HFFc6 (cell line): ENCODE data around the gene NXF1. TPM values are rescaled to one million over a fixed set of nuclear protein-coding genes. Genes with fewer than 3 reads are reported as not detected.

Experiments used
- DNase-seq: peaks from one replicate; pipeline ENCODE4 v3.0.0-alpha.2; 2018
- H3K27ac Mint-ChIP-seq: 2 replicates; pipeline ENCODE4 v1.8.0; 2020; ENCODE audit warnings: mild to moderate bottlenecking, mixed read lengths
- H3K27me3 Mint-ChIP-seq: 2 replicates; pipeline ENCODE4 v1.8.0; 2021; ENCODE audit warnings: mild to moderate bottlenecking, moderate library complexity, mixed read lengths; ENCODE audit not compliant: insufficient read depth
- H3K36me3 Mint-ChIP-seq: 2 replicates; pipeline ENCODE4 v1.8.0; 2021; ENCODE audit warnings: low read depth, mixed read lengths
- H3K4me1 Mint-ChIP-seq: 2 replicates; pipeline ENCODE4 v1.8.0; 2020; ENCODE audit warnings: low read depth, mixed read lengths
- H3K4me3 Mint-ChIP-seq: 2 replicates; pipeline ENCODE4 v1.8.0; 2020; ENCODE audit warnings: mild to moderate bottlenecking, moderate library complexity, mixed read lengths
- H3K9me3 Mint-ChIP-seq: 2 replicates; pipeline ENCODE4 v1.8.0; 2020; ENCODE audit warnings: mild to moderate bottlenecking, mixed read lengths
- CTCF ChIP-seq: fragments of 200-600 bp; sonication (generic); IDR thresholded peaks from 2 replicates; pipeline ENCODE4 v1.5.0; 2021; ENCODE audit warnings: antibody characterized with exemption, mild to moderate bottlenecking
- total RNA-seq, 6 experiments: library from RNA; stranded (reverse); fragmentation: NEBNext Ultra II Directional; extraction: Animal tissue kit (Norgen Biotek cat#: 25700); gene quantifications; 2 replicates in 1 of 6; 3 replicates in 5 of 6; pipeline ENCODE4 v1.2.3, GENCODE V29; 2021

The NXF1 gene
- total RNA-seq, 6 experiments from 2014 or later = 51.5 to 57.7 (median 55.0) TPM

DNA sequence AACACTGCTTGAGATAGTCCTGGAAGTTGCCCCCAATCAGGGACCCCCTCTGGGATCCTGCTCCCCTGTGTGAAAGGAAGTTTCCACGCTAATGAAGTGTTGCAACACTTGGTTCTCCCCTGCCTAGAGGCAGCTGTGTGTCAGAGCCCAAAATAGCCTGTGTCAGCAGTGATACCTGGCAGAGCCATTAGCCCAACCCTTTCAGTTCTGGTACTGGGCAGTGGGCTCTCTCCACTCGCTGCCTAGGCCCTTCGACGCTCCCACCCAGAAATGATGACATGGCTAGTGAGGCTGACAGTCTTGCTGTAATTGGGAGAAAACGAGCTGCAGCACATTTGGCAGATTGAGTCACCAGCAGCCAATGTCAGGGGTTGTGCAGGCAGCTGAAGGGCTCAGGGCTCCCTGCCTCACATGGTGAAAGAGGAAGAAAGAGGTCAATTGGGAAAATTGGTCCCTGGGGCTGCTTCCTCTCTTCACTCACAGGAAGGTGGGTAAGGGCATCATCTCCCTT is 1.4 kb upstream of the NXF1 start:
- H3K9me3 Mint-ChIP-seq = peaks cover 4% of the 10 kb centered on the region; the same call in 1 of the 2 replicates
- H3K27me3 Mint-ChIP-seq = peaks cover 13% of the 10 kb centered on the region
- H3K4me1 Mint-ChIP-seq = peaks cover 39% of the 10 kb centered on the region
- peak overlapping the region; percentile 98 for H3K27ac Mint-ChIP-seq
- no peak for TF ChIP-seq CTCF
- H3K4me3 Mint-ChIP-seq = peak overlapping the region; percentile 99
- H3K36me3 Mint-ChIP-seq = peaks cover 10% of the 10 kb centered on the region
- DNase-seq = peak; percentile 22

- H3K9me3 Mint-ChIP-seq = peaks cover 4% of the 10 kb centered on the region; the same call in 1 of the 2 replicates
- peak overlapping the region; percentile 99 for H3K4me3 Mint-ChIP-seq
- peaks cover 39% of the 10 kb centered on the region for H3K4me1 Mint-ChIP-seq
- DNase-seq = no peak
- peaks cover 14% of the 10 kb centered on the region for H3K36me3 Mint-ChIP-seq
- TF ChIP-seq CTCF = no peak; the same call in 1 of the 2 replicates
- H3K27me3 Mint-ChIP-seq = peaks cover 13% of the 10 kb centered on the region
- peak overlapping the region; percentile 98 for H3K27ac Mint-ChIP-seq
These were observed 761 bp upstream of the NXF1 start for GRCh38 chr11:62805961-62806441.

GRCh38 chr11:62804310-62805075 is 747 bp downstream of the NXF1 start:
- Mint-ChIP-seq H3K4me3 (peak overlapping the region; percentile 99), H3K27me3 (peaks cover 13% of the 10 kb centered on the region), H3K27ac (peak overlapping the region; percentile 98), H3K36me3 (peaks cover 17% of the 10 kb centered on the region), H3K9me3 (peaks cover 4% of the 10 kb centered on the region; the same call in 1 of the 2 replicates), H3K4me1 (peaks cover 39% of the 10 kb centered on the region)
- TF ChIP-seq CTCF = no peak
- peak; percentile 34 for DNase-seq

DNA sequence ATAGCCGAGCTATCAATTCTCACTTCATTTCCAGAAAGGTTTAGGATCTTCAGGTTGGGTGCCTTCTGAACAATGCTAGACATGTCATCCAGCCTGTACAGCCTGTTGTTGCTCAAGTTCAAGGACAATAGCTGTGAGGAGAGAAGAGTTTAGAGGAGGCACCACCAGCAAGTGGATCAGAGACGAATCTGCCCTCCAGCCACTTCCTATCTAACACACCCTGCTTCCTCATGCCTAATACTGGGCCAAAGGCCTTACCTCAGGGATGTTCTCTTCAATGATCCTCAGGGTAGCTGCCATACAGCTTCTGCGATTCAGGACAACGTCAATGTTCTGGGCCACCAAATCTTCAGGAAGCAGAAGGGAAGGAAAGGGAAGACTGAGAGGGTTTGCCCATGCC is 4.2 kb downstream of the NXF1 start:
- Mint-ChIP-seq H3K4me1 (peaks cover 19% of the 10 kb centered on the region), H3K9me3 (peaks cover 4% of the 10 kb centered on the region; the same call in 1 of the 2 replicates), H3K27ac (no peak overlapping the region), H3K36me3 (peaks cover 34% of the 10 kb centered on the region), H3K4me3 (no peak overlapping the region), H3K27me3 (peaks cover 15% of the 10 kb centered on the region)
- no peak for DNase-seq
- TF ChIP-seq CTCF = no peak

GRCh38 chr11:62799486-62799885 is 5.8 kb downstream of the NXF1 start:
- Mint-ChIP-seq H3K9me3 (no peaks in the 10 kb centered on the region), H3K4me1 (peaks cover 23% of the 10 kb centered on the region), H3K36me3 (peaks cover 43% of the 10 kb centered on the region), H3K4me3 (no peak overlapping the region), H3K27ac (no peak overlapping the region), H3K27me3 (peaks cover 5% of the 10 kb centered on the region)
- no peak for DNase-seq
- no peak for TF ChIP-seq CTCF
